ENCODE data around the gene ADARB2.

The ADARB2 gene

GRCh38 chr10:1686491-1686749 is 50.9 kb downstream of the ADARB2 start:
- no peak for DNase-seq (ENCODE audit: low spot score)

GRCh38 chr10:1685699-1686490 is 51.4 kb downstream of the ADARB2 start:
- DNase-seq (ENCODE audit: low spot score), result no peak

GRCh38 chr10:1684991-1685390 is 52.3 kb downstream of the ADARB2 start:
- no peak for DNase-seq (ENCODE audit: low spot score)

- no peak for DNase-seq (ENCODE audit: low spot score)
Measured at GRCh38 chr10:1683649-1684048, 53.7 kb downstream of the ADARB2 start.

GRCh38 chr10:1679821-1680650 is 57.3 kb downstream of the ADARB2 start:
- DNase-seq (ENCODE audit: low spot score), result no peak

GRCh38 chr10:1678084-1678483 is 59.2 kb downstream of the ADARB2 start:
- no peak for DNase-seq (ENCODE audit: low spot score)

GRCh38 chr10:1677307-1677939 is 59.9 kb downstream of the ADARB2 start:
- peak; percentile 36 for DNase-seq (ENCODE audit: low spot score)

- no peak for DNase-seq (ENCODE audit: low spot score)
Measured at GRCh38 chr10:1674501-1674900, 62.8 kb downstream of the ADARB2 start.

- no peak for DNase-seq (ENCODE audit: low spot score)
Measured at GRCh38 chr10:1673568-1674345, 63.6 kb downstream of the ADARB2 start.

GRCh38 chr10:1672001-1672781 is 65.1 kb downstream of the ADARB2 start:
- DNase-seq (ENCODE audit: low spot score), result no peak

- no peak for DNase-seq (ENCODE audit: low spot score)
Measured at GRCh38 chr10:1671366-1672000, 65.8 kb downstream of the ADARB2 start.

- DNase-seq (ENCODE audit: low spot score), result no peak
Measured at GRCh38 chr10:1670541-1671365, 66.6 kb downstream of the ADARB2 start.

GRCh38 chr10:1669433-1669832 is 67.9 kb downstream of the ADARB2 start:
- no peak for DNase-seq (ENCODE audit: low spot score)

- no peak for DNase-seq (ENCODE audit: low spot score)
Measured at GRCh38 chr10:1668399-1668798, 68.9 kb downstream of the ADARB2 start.

- no peak for DNase-seq (ENCODE audit: low spot score)
Measured at GRCh38 chr10:1667392-1667791, 69.9 kb downstream of the ADARB2 start.

GRCh38 chr10:1666147-1666546 is 71.2 kb downstream of the ADARB2 start:
- no peak for DNase-seq (ENCODE audit: low spot score)

GRCh38 chr10:1665681-1666080 is 71.6 kb downstream of the ADARB2 start:
- no peak for DNase-seq (ENCODE audit: low spot score)

GRCh38 chr10:1665021-1665661 is 72.2 kb downstream of the ADARB2 start:
- DNase-seq (ENCODE audit: low spot score), result no peak

- no peak for DNase-seq (ENCODE audit: low spot score)
Measured at GRCh38 chr10:1664333-1664964, 72.9 kb downstream of the ADARB2 start.

All from cerebellar cortex (tissue), 1 donor.